HG03095 (cell line): ENCODE data around the gene GTF2IRD1.
"Not testable (repeated sequence)": the region's sequence is repeated elsewhere in the genome, so short reads cannot be mapped to it uniquely, and the experiment has no call there.

ENCODE experiments used
- ATAC-seq: cut with Tn5 transposase; IDR thresholded peaks from one replicate; pipeline ENCODE4 v1.9.1; 2021; ENCODE audit warnings: moderate library complexity; ENCODE audit not compliant: unreplicated experiment

Gene GTF2IRD1

GRCh38 chr7:74430961-74431466, 22.7 kb upstream of the GTF2IRD1 start:
- ATAC-seq, result no peak

GRCh38 chr7:74437291-74437571, 16.5 kb upstream of the GTF2IRD1 start:
- not testable (repeated sequence) for ATAC-seq

GRCh38 chr7:74438327-74438726, 15.4 kb upstream of the GTF2IRD1 start:
- ATAC-seq, result no peak

- no peak for ATAC-seq
Measured at GRCh38 chr7:74439541-74439940, 14.2 kb upstream of the GTF2IRD1 start.

GRCh38 chr7:74440143-74440542, 13.6 kb upstream of the GTF2IRD1 start:
- not testable (repeated sequence) for ATAC-seq

- ATAC-seq, result no peak
Measured at GRCh38 chr7:74441801-74442200, 11.9 kb upstream of the GTF2IRD1 start.

- ATAC-seq, result no peak
Measured at GRCh38 chr7:74443543-74444247, 10.0 kb upstream of the GTF2IRD1 start.

GRCh38 chr7:74449144-74449543, 4.6 kb upstream of the GTF2IRD1 start:
- ATAC-seq, result no peak

GRCh38 chr7:74449809-74450397, 3.8 kb upstream of the GTF2IRD1 start:
- ATAC-seq, result no peak

- no peak for ATAC-seq
Measured at GRCh38 chr7:74452748-74453321, 871 bp upstream of the GTF2IRD1 start.

GRCh38 chr7:74454021-74454924, 567 bp downstream of the GTF2IRD1 start:
- no peak for ATAC-seq

- no peak for ATAC-seq
Measured at GRCh38 chr7:74454925-74455288, 1.2 kb downstream of the GTF2IRD1 start.

GRCh38 chr7:74455291-74455804, 1.6 kb downstream of the GTF2IRD1 start:
- ATAC-seq, result no peak

- ATAC-seq, result no peak
Measured at GRCh38 chr7:74455928-74456327, 2.2 kb downstream of the GTF2IRD1 start.

GRCh38 chr7:74457007-74457406, 3.3 kb downstream of the GTF2IRD1 start:
- no peak for ATAC-seq

GRCh38 chr7:74461970-74462706, 8.4 kb downstream of the GTF2IRD1 start:
- no peak for ATAC-seq

- ATAC-seq, result no peak
Measured at GRCh38 chr7:74462707-74463100, 9.0 kb downstream of the GTF2IRD1 start.

- no peak for ATAC-seq
Measured at GRCh38 chr7:74464931-74465886, 11.5 kb downstream of the GTF2IRD1 start.

GRCh38 chr7:74466196-74466813, 12.6 kb downstream of the GTF2IRD1 start:
- no peak for ATAC-seq
